ENCODE data around the gene UBAP2. TPM values are rescaled to one million over a fixed set of nuclear protein-coding genes. Genes with fewer than 3 reads are reported as not detected.

Gene UBAP2
- total RNA-seq, 3 donors from 2014 or later (not counting 1 experiment from before 2014, with no cell fraction given): 30.2 to 34.4 (median 31.1) TPM

GRCh38 chr9:33881635-33882034 lies 167.1 kb downstream of the UBAP2 start:
- H3K27ac Mint-ChIP-seq: peak overlapping the region; percentile 55 to 68

GRCh38 chr9:33880211-33881089 lies 168.2 kb downstream of the UBAP2 start:
- Histone ChIP-seq H3K27me3 (ENCODE audit: control insufficient read depth, insufficient read depth, low read length) (no peaks in the 10 kb centered on the region), H3K9me3 (ENCODE audit: control insufficient read depth, insufficient read depth, low read length) (no peaks in the 10 kb centered on the region), H3K36me3 (ENCODE audit: control insufficient read depth, insufficient read depth, low read length) (no peaks in the 10 kb centered on the region), H3K4me3 (ENCODE audit: low read length) (no peak overlapping the region), H3K4me1 (ENCODE audit: control insufficient read depth, insufficient read depth, low read length) (no peaks in the 10 kb centered on the region), H3K27ac (ENCODE audit: low read length) (no peak overlapping the region)
- ATAC-seq (no peak), DNase-seq (no peak)
- H3K9me3 Mint-ChIP-seq: no peaks in the 10 kb centered on the region
- H3K36me3 Mint-ChIP-seq: no peaks in the 10 kb centered on the region
- peaks cover 46 to 61% of the 10 kb centered on the region in 2 donors for H3K4me1 Mint-ChIP-seq
- no peaks in the 10 kb centered on the region for H3K27me3 Mint-ChIP-seq (ENCODE audit: low read depth in 2 of 2)
- intact Hi-C loops (cut with micrococcal nuclease): no loop called here
- peak overlapping the region; percentile 51 to 68 for H3K27ac Mint-ChIP-seq
- WGBS (ENCODE audit: insufficient coverage): 94% methylated on average over 5 of the region's 8 CpGs
- no peak for TF ChIP-seq CTCF (IDR thresholded peaks at IDR 0.05)
- no peak overlapping the region for H3K4me3 Mint-ChIP-seq

More at GRCh38 chr9:33881635-33882034, 167.1 kb downstream of the UBAP2 start:
- no peaks in the 10 kb centered on the region for H3K4me1 ChIP-seq (ENCODE audit: control insufficient read depth, insufficient read depth, low read length)
- no peaks in the 10 kb centered on the region for H3K36me3 ChIP-seq (ENCODE audit: control insufficient read depth, insufficient read depth, low read length)
- no peaks in the 10 kb centered on the region for H3K27me3 Mint-ChIP-seq (ENCODE audit: low read depth in 2 of 2)
- TF ChIP-seq CTCF (IDR thresholded peaks at IDR 0.05): no peak
- whole genome bisulfite sequencing (ENCODE audit: insufficient coverage): no CpG with 5 or more reads among the region's 1 CpG
- ATAC-seq: no peak
- H3K4me3 ChIP-seq (ENCODE audit: low read length): no peak overlapping the region
- H3K27me3 ChIP-seq (ENCODE audit: control insufficient read depth, insufficient read depth, low read length): no peaks in the 10 kb centered on the region
- H3K4me1 Mint-ChIP-seq: peaks cover 51 to 66% of the 10 kb centered on the region in 2 donors
- no peaks in the 10 kb centered on the region for H3K9me3 ChIP-seq (ENCODE audit: control insufficient read depth, insufficient read depth, low read length)
- no peaks in the 10 kb centered on the region for H3K9me3 Mint-ChIP-seq
- H3K27ac ChIP-seq (ENCODE audit: low read length): no peak overlapping the region
- intact Hi-C loops (cut with micrococcal nuclease): no loop called here
- H3K4me3 Mint-ChIP-seq: no peak overlapping the region
- no peaks in the 10 kb centered on the region for H3K36me3 Mint-ChIP-seq
- no peak for DNase-seq

- TF ChIP-seq CTCF (IDR thresholded peaks at IDR 0.05): no peak
- 86% methylated on average over 7 of the region's 7 CpGs for WGBS (ENCODE audit: insufficient coverage)
- ATAC-seq (no peak), DNase-seq (no peak)
- no peaks in the 10 kb centered on the region for H3K9me3 ChIP-seq (ENCODE audit: control insufficient read depth, insufficient read depth, low read length)
- Mint-ChIP-seq H3K4me1 (peaks cover 30 to 45% of the 10 kb centered on the region in 2 donors), H3K27ac (peak overlapping the region; percentile 12 to 65), H3K36me3 (no peaks in the 10 kb centered on the region), H3K4me3 (no peak overlapping the region), H3K27me3 (ENCODE audit: low read depth in 2 of 2) (no peaks in the 10 kb centered on the region), H3K9me3 (no peaks in the 10 kb centered on the region)
- no peaks in the 10 kb centered on the region for H3K27me3 ChIP-seq (ENCODE audit: control insufficient read depth, insufficient read depth, low read length)
- no peaks in the 10 kb centered on the region for H3K4me1 ChIP-seq (ENCODE audit: control insufficient read depth, insufficient read depth, low read length)
- intact Hi-C loops (cut with micrococcal nuclease): no loop called here
- no peak overlapping the region for H3K4me3 ChIP-seq (ENCODE audit: low read length)
- no peak overlapping the region for H3K27ac ChIP-seq (ENCODE audit: low read length)
- no peaks in the 10 kb centered on the region for H3K36me3 ChIP-seq (ENCODE audit: control insufficient read depth, insufficient read depth, low read length)
These were observed 169.9 kb downstream of the UBAP2 start for GRCh38 chr9:33878691-33879366.

All from natural killer cell (primary cell).